T-helper 17 cell (primary cell): ENCODE results near the gene KRT40. TPM values are rescaled to one million over a fixed set of nuclear protein-coding genes. Genes with fewer than 3 reads are reported as not detected.

ENCODE experiments used
- ATAC-seq: fragments of 150-1000 bp; cut with Tn5 transposase; 2 replicates; pipeline ENCODE4 v1.10.0; 2021; ENCODE audit warnings: mild to moderate bottlenecking, moderate library complexity
- DNase-seq, 3 donors: peaks; one replicate each; pipeline versions ENCODE4 v3.0.0 to v3.0.0-alpha.2; 2020 to 2021
- H3K9me3 ChIP-seq: one replicate; pipeline ENCODE4 v1.7.0; 2013; ENCODE audit warnings: low read length, mild to moderate bottlenecking; ENCODE audit not compliant: control insufficient read depth, poor library complexity, severe bottlenecking
- H3K27ac Mint-ChIP-seq: one replicate; pipeline ENCODE4 v1.8.0; 2022; ENCODE audit warnings: mild to moderate bottlenecking, moderate library complexity, mixed read lengths
- H3K27me3 Mint-ChIP-seq: one replicate; pipeline ENCODE4 v1.8.0; 2022; ENCODE audit warnings: mixed read lengths
- H3K36me3 Mint-ChIP-seq: one replicate; pipeline ENCODE4 v1.8.0; 2022; ENCODE audit warnings: low read depth, mixed read lengths
- H3K4me1 Mint-ChIP-seq: one replicate; pipeline ENCODE4 v1.8.0; 2022; ENCODE audit warnings: mild to moderate bottlenecking, mixed read lengths
- H3K4me3 Mint-ChIP-seq: one replicate; pipeline ENCODE4 v1.8.0; 2022; ENCODE audit warnings: mild to moderate bottlenecking, moderate library complexity, mixed read lengths
- total RNA-seq, 4 donors: library from RNA in 2 of 4; stranded (reverse) in 2 of 4; gene quantifications; one replicate each; pipeline ENCODE4 v1.2.3 and lab custom pipeline; 2022 to 2026

The KRT40 gene
- total RNA-seq (not detected), total RNA-seq (lab: John Stamatoyannopoulos, UW) (0 reads per million in 2 donors)

GRCh38 chr17:40984226-40984625 is at the start of gene KRT40:
Gene KRT40, minus strand, starts transcription at chr17:40984326. Its CDS starts 53 bp downstream, at chr17:40984273.
- H3K9me3 ChIP-seq, result no peaks in the 10 kb centered on the region
- H3K4me1 Mint-ChIP-seq, result peaks cover 2% of the 10 kb centered on the region
- DNase-seq (no peak), ATAC-seq (no peak)
- H3K4me3 Mint-ChIP-seq, result no peak within 1 kb of the TSS
- peaks cover 50% of the 10 kb centered on the region for H3K27me3 Mint-ChIP-seq
- H3K36me3 Mint-ChIP-seq, result peaks cover 3% of the 10 kb centered on the region
- no peak within 1 kb of the TSS for H3K27ac Mint-ChIP-seq

DNA sequence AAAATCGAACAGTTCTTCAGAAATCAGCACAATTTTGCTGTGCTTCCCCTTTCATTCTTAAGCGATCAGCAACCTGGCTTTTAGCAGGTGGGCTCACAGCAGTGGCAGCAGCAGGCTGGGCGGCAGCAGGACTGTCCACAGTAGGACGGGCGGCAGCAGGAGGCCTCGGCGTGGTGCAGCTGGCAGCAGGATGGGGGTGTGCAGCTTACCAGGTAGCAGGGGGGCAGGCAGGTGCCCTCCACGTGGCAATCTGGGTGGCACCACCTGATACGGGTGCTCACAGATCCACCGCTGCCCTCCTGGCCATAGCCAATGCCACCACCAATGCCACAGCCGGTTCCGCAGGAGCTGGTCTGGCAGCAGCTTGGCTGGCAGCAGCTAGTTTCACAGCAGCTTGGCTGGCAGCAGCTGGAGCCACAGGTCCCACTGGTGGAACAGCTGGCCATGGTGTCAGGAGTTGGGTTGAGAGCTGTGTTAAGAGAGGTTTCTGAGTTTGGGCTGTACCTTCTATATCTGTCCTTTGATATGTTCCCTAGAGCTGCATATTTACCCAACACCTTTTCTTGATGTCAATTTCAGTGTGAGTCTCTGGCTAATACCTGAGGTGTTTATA is 45.6 kb upstream of the KRT40 start, which contains the start of gene KRTAP1-4:
Gene KRTAP1-4 (minus strand): TSS at position 563 of the 613 bp plus-strand sequence. CDS start 117 bp downstream, at position 446.
- no peak within 1 kb of the TSS for H3K4me3 Mint-ChIP-seq
- H3K27me3 Mint-ChIP-seq, result peaks cover 67% of the 10 kb centered on the region
- no peak within 1 kb of the TSS for H3K27ac Mint-ChIP-seq
- H3K36me3 Mint-ChIP-seq, result peaks cover 4% of the 10 kb centered on the region
- peaks cover 3% of the 10 kb centered on the region for H3K4me1 Mint-ChIP-seq
- ATAC-seq (no peak), DNase-seq (no peak)
- no peaks in the 10 kb centered on the region for H3K9me3 ChIP-seq

- ATAC-seq, result no peak
- no peak within 1 kb of the TSS for H3K27ac Mint-ChIP-seq
- peaks cover 76% of the 10 kb centered on the region for H3K27me3 Mint-ChIP-seq
- peaks cover 3% of the 10 kb centered on the region for H3K4me1 Mint-ChIP-seq
- no peaks in the 10 kb centered on the region for H3K9me3 ChIP-seq
- no peak for DNase-seq
- H3K4me3 Mint-ChIP-seq, result no peak within 1 kb of the TSS
- peaks cover 4% of the 10 kb centered on the region for H3K36me3 Mint-ChIP-seq
Observed at GRCh38 chr17:41026715-41027471, 42.8 kb upstream of the KRT40 start, which contains the start of gene KRTAP1-5. Gene KRTAP1-5, minus strand, starts transcription at chr17:41027208. Its CDS starts 53 bp downstream, at chr17:41027155.

GRCh38 chr17:41024697-41025096 is 40.6 kb upstream of the KRT40 start:
- peaks cover 3% of the 10 kb centered on the region for H3K4me1 Mint-ChIP-seq
- no peaks in the 10 kb centered on the region for H3K9me3 ChIP-seq
- peaks cover 62% of the 10 kb centered on the region for H3K27me3 Mint-ChIP-seq
- ATAC-seq, result no peak
- H3K4me3 Mint-ChIP-seq, result no peak overlapping the region
- H3K27ac Mint-ChIP-seq, result no peak overlapping the region
- no peak for DNase-seq
- H3K36me3 Mint-ChIP-seq, result peaks cover 4% of the 10 kb centered on the region

DNA sequence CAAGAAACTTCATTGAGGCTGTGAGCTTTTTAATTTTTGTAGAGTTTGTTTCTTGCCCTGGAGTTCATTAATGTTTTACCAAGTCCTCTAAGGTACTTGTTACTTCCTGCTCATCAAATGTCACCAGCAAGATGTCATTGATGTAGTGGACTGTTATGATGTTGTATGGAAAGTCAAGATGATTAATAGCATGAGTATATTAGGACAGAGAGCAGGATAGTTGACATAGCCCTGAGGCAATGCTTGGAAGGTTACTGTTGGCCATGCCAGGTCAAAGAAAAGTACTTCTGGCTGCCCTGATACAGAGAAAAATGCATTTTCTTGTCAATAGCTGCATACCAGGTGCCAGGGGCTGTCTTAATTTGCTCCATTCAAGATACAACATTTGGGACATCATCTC is 36.2 kb upstream of the KRT40 start:
- H3K27ac Mint-ChIP-seq, result no peak overlapping the region
- H3K4me3 Mint-ChIP-seq, result no peak overlapping the region
- peaks cover 2% of the 10 kb centered on the region for H3K36me3 Mint-ChIP-seq
- H3K4me1 Mint-ChIP-seq, result peaks cover 2% of the 10 kb centered on the region
- no peaks in the 10 kb centered on the region for H3K9me3 ChIP-seq
- peaks cover 50% of the 10 kb centered on the region for H3K27me3 Mint-ChIP-seq
- DNase-seq (no peak), ATAC-seq (no peak)

DNA sequence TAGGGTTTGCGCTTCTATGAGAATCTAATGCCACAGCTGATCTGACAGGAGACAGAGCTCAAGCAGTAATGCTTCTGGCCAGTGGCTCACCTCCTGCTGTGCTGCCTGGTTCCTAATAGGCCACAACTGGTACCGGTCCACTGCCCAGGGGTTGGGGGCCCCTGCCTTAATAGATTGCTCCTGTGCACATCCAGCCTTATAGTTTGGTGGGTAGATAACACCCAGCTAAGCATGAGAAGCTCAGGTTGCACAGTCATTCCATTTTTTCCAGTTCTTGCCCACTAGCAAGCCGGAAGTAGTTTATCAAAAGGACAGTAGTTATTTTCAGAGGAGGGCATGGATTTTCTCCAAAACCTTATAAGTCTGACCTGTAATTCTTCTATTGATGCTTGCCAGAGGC is 35.3 kb upstream of the KRT40 start:
- DNase-seq (no peak), ATAC-seq (no peak)
- Mint-ChIP-seq H3K27ac (no peak overlapping the region), H3K4me3 (no peak overlapping the region), H3K27me3 (peaks cover 49% of the 10 kb centered on the region), H3K4me1 (no peaks in the 10 kb centered on the region), H3K36me3 (no peaks in the 10 kb centered on the region)
- H3K9me3 ChIP-seq, result no peaks in the 10 kb centered on the region

- no peaks in the 10 kb centered on the region for H3K9me3 ChIP-seq
- H3K4me3 Mint-ChIP-seq, result no peak overlapping the region
- no peaks in the 10 kb centered on the region for H3K36me3 Mint-ChIP-seq
- H3K4me1 Mint-ChIP-seq, result no peaks in the 10 kb centered on the region
- ATAC-seq (no peak), DNase-seq (no peak)
- no peak overlapping the region for H3K27ac Mint-ChIP-seq
- H3K27me3 Mint-ChIP-seq, result peaks cover 43% of the 10 kb centered on the region
Observed at GRCh38 chr17:41018541-41018940, 34.4 kb upstream of the KRT40 start.

GRCh38 chr17:41016578-41017215 is 32.6 kb upstream of the KRT40 start:
- Mint-ChIP-seq H3K4me3 (no peak overlapping the region), H3K27me3 (peaks cover 28% of the 10 kb centered on the region), H3K4me1 (no peaks in the 10 kb centered on the region), H3K27ac (no peak overlapping the region), H3K36me3 (no peaks in the 10 kb centered on the region)
- DNase-seq, result no peak
- ATAC-seq, result no peak
- H3K9me3 ChIP-seq, result no peaks in the 10 kb centered on the region

DNA sequence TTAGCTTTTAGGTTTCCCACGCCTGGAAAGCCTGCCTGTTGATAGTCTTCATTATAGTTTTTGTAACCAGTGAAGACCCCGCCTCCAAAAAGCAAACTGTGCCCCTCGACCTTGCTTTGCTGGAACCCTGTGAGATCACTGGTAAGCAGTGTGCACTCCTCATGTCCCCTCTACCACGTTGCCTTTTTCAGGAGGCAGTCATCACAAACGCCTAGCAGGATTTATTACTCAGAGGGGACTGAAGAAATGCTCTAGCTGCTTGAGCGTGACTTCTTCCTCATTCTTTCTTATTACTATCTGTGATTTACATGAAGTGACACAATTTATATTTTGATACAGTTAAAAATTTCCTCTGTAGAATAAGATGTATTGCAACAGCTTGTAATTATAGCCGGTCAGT is 31.3 kb upstream of the KRT40 start:
- Mint-ChIP-seq H3K27me3 (peaks cover 28% of the 10 kb centered on the region), H3K36me3 (no peaks in the 10 kb centered on the region), H3K27ac (no peak overlapping the region), H3K4me3 (no peak overlapping the region), H3K4me1 (no peaks in the 10 kb centered on the region)
- no peaks in the 10 kb centered on the region for H3K9me3 ChIP-seq
- no peak for DNase-seq
- ATAC-seq, result no peak

- DNase-seq (no peak), ATAC-seq (no peak)
- Mint-ChIP-seq H3K4me3 (no peak overlapping the region), H3K27me3 (peaks cover 32% of the 10 kb centered on the region), H3K4me1 (no peaks in the 10 kb centered on the region), H3K27ac (no peak overlapping the region), H3K36me3 (no peaks in the 10 kb centered on the region)
- H3K9me3 ChIP-seq, result no peaks in the 10 kb centered on the region
Observed at GRCh38 chr17:41013606-41014005, 29.5 kb upstream of the KRT40 start.

DNA sequence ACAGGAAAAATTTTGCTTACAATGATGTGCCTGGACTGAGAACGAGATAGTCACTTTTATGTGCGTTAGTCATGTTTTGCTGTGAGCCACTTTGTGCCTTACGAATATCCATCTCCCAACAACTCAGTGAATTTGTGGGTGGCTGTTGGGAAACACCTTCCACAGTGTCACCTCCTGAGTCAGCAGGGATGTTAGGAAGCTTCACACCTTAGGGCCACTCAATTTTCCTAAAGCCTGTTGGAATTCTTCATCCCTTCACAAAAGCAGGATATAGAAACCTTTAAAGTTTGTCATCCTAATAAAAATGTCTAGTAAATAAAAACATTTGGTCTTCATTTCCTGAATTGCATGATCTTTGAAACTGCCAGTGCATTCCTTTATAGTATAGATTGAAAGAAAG is 29.1 kb upstream of the KRT40 start:
- Mint-ChIP-seq H3K4me3 (no peak overlapping the region), H3K27me3 (peaks cover 36% of the 10 kb centered on the region), H3K27ac (no peak overlapping the region), H3K4me1 (no peaks in the 10 kb centered on the region), H3K36me3 (no peaks in the 10 kb centered on the region)
- DNase-seq, result no peak
- no peak for ATAC-seq
- H3K9me3 ChIP-seq, result no peaks in the 10 kb centered on the region

GRCh38 chr17:41012326-41013120 is 28.4 kb upstream of the KRT40 start:
- no peaks in the 10 kb centered on the region for H3K36me3 Mint-ChIP-seq
- H3K4me3 Mint-ChIP-seq, result no peak overlapping the region
- ATAC-seq, result no peak
- no peaks in the 10 kb centered on the region for H3K4me1 Mint-ChIP-seq
- DNase-seq, result no peak
- peaks cover 32% of the 10 kb centered on the region for H3K27me3 Mint-ChIP-seq
- no peaks in the 10 kb centered on the region for H3K9me3 ChIP-seq
- H3K27ac Mint-ChIP-seq, result no peak overlapping the region

GRCh38 chr17:41010441-41010840 is 26.3 kb upstream of the KRT40 start:
- no peak overlapping the region for H3K4me3 Mint-ChIP-seq
- no peaks in the 10 kb centered on the region for H3K9me3 ChIP-seq
- DNase-seq, result no peak
- H3K36me3 Mint-ChIP-seq, result no peaks in the 10 kb centered on the region
- H3K4me1 Mint-ChIP-seq, result no peaks in the 10 kb centered on the region
- peaks cover 17% of the 10 kb centered on the region for H3K27me3 Mint-ChIP-seq
- H3K27ac Mint-ChIP-seq, result no peak overlapping the region
- no peak for ATAC-seq
